A549 (cell line): Measurements from ENCODE around the gene ATP5PO.

Source experiments
- KDM1A ChIP-seq: fragments of 200-600 bp; sonication (generic); IDR thresholded peaks from 2 replicates; pipeline ENCODE4 v1.6.1; 2016; ENCODE audit warnings: low read depth, mild to moderate bottlenecking
- TF ChIP-seq, protein P1 (sequence below): fragments of >200 bp; sonication (Bioruptor Twin); formaldehyde crosslinking; IDR thresholded peaks from 3 replicates; pipeline ENCODE4 v1.5.1; 2016

DNA sequence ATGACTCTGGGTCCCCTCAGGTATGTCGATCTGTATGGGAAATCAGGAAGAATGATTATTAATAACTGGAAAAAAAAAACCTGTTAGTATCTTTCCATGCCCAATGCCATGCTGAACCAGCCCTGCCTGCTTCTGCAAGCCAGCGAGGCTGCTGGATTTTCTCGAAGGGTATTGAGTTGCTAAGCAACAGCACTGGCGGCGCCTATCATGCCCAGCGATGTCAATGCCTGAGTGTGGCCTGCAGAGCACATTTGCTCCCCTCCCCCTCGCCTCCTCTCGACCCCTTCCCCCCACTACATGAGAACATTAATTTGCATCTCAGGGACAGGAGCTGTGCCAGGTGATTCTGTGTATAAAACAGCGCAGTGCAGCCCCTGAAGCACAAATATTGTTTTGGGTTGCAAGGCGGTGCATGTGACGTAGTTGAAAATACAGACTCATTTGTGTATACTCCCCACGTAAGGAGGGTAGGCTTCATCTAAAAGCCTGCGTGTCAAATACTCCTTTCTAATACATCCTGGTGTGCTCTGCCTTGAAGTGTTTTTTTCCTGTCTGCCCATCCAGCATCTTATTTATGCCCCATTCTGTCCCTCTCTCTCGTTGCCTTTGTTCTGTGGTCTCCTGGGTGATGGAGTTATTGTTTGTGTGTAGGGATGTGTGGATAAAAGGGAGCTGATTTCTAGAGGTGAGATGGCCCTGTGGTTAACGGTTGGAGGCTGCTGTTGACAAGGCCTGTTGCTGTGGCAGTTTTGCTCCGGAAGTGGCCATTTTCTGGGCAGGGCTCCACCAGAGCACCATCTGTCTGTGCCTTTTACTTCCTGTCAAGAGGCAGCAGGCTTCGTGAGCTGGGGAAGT, 32.7 kb upstream of the ATP5PO start:
- TF ChIP-seq KDM1A = no peak
- TF ChIP-seq, protein P1, sequence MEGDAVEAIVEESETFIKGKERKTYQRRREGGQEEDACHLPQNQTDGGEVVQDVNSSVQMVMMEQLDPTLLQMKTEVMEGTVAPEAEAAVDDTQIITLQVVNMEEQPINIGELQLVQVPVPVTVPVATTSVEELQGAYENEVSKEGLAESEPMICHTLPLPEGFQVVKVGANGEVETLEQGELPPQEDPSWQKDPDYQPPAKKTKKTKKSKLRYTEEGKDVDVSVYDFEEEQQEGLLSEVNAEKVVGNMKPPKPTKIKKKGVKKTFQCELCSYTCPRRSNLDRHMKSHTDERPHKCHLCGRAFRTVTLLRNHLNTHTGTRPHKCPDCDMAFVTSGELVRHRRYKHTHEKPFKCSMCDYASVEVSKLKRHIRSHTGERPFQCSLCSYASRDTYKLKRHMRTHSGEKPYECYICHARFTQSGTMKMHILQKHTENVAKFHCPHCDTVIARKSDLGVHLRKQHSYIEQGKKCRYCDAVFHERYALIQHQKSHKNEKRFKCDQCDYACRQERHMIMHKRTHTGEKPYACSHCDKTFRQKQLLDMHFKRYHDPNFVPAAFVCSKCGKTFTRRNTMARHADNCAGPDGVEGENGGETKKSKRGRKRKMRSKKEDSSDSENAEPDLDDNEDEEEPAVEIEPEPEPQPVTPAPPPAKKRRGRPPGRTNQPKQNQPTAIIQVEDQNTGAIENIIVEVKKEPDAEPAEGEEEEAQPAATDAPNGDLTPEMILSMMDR = no peak
